Type B pancreatic cell (in vitro differentiated cells): ENCODE data around the gene SPECC1L. TPM values are rescaled to one million over a fixed set of nuclear protein-coding genes. Genes with fewer than 3 reads are reported as not detected.
A peak's percentile ranks its signal among the peaks of the same experiment; 100 is the strongest.
"Not testable (repeated sequence)": the region's sequence is repeated elsewhere in the genome, so short reads cannot be mapped to it uniquely, and the experiment has no call there.

Experiments
- DNase-seq: peaks from one replicate; pipeline ENCODE4 v3.0.0; 2021; ENCODE audit warnings: mixed read lengths; ENCODE audit not compliant: unreplicated experiment; ENCODE audit errors: extremely low spot score
- H3K27ac Mint-ChIP-seq: 2 replicates; pipeline ENCODE4 v1.8.0; 2021; ENCODE audit warnings: mild to moderate bottlenecking, mixed read lengths
- H3K27me3 Mint-ChIP-seq: 2 replicates; pipeline ENCODE4 v1.8.0; 2021; ENCODE audit warnings: mixed read lengths
- H3K36me3 Mint-ChIP-seq: 2 replicates; pipeline ENCODE4 v1.8.0; 2021; ENCODE audit warnings: mixed read lengths
- H3K4me1 Mint-ChIP-seq: one replicate; pipeline ENCODE4 v1.8.0; 2021; ENCODE audit warnings: mixed read lengths; ENCODE audit not compliant: unreplicated experiment
- H3K4me3 Mint-ChIP-seq: 2 replicates; pipeline ENCODE4 v1.8.0; 2021; ENCODE audit warnings: mild to moderate bottlenecking, mixed read lengths
- H3K9me3 Mint-ChIP-seq: 2 replicates; pipeline ENCODE4 v1.8.0; 2021; ENCODE audit warnings: mixed read lengths
- total RNA-seq: library from RNA; stranded (reverse); gene quantifications from 2 replicates; pipeline ENCODE4 v1.2.1, GENCODE V29; 2021; ENCODE audit warnings: low replicate concordance
- TF ChIP-seq, protein P1 (sequence below): fragments of 200-600 bp; sonication (generic); conservative IDR thresholded peaks from 2 replicates; pipeline ENCODE4 v1.5.0; 2021; ENCODE audit warnings: antibody characterized with exemption, mild to moderate bottlenecking

The SPECC1L gene
- total RNA-seq, 1 donor from 2014 or later: 89.0 TPM

DNA sequence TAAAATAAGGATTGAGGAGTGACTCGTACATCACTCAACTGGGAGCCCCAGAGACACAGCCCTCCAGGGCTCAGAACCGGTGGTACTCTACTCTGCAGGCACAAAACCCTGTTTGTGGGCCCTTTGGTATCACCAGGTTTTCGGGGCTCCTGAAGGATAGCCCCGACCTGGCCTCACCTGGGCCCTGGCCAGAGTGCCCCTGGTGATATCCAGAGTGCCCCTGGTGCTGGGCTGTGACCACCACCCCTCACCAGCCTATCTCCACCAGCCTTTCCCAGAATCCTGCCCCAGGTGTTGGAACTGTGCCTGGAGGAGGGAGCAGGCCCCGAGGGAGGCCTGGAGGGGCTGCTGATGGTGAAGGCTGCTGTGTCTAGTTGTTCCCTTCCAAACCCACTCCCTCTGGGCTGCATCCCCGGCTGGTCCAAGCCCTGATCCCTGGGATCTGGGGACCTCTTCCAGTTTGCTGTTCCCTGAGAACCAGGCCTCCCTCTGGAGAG lies 23.6 kb upstream of the SPECC1L start:
- no peak overlapping the region for H3K4me3 Mint-ChIP-seq

DNA sequence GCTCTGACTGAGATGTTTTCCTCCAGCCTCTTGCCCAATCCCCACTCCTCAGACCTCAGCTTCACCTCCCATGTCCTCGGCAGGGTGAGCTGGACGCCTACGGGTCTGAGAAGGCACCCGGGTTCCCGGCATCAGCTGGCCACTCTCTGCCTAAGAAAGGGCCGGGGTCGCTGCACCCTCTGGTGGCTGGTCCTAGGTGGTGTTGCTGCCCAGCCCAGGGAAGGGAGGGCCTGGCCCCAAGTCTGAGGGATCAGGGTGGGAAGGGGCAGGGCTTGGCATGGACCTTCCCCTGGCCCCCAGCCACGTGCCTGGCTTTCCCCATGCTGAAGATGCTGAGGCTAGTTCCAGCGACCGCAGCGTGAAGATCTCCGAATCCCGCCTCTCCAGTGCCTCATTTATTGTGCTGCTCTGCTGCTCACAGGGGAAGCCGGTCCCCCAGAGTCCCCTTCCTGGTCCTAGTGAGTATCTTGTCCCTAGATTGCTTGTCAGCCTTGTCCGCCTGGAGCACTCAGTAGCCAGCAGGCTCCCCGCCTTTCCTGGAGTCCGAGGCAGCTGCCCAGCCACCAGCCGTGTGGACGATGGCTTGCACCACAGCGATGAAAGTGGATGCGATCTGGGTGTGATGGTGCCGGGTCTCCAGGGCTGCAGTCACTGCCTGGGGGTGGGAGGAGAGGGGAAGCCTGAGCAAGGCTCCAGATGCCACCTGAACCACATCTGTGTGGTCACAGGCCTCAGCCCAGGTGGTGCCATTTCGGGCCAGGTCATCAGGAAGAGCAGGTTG lies 22.9 kb upstream of the SPECC1L start:
- Mint-ChIP-seq H3K4me3 (no peak overlapping the region), H3K4me1 (peaks cover 9% of the 10 kb centered on the region), H3K9me3 (no peaks in the 10 kb centered on the region), H3K27ac (no peak overlapping the region), H3K36me3 (no peaks in the 10 kb centered on the region), H3K27me3 (no peaks in the 10 kb centered on the region)
- peak; percentile 84 for DNase-seq
- TF ChIP-seq, protein P1, sequence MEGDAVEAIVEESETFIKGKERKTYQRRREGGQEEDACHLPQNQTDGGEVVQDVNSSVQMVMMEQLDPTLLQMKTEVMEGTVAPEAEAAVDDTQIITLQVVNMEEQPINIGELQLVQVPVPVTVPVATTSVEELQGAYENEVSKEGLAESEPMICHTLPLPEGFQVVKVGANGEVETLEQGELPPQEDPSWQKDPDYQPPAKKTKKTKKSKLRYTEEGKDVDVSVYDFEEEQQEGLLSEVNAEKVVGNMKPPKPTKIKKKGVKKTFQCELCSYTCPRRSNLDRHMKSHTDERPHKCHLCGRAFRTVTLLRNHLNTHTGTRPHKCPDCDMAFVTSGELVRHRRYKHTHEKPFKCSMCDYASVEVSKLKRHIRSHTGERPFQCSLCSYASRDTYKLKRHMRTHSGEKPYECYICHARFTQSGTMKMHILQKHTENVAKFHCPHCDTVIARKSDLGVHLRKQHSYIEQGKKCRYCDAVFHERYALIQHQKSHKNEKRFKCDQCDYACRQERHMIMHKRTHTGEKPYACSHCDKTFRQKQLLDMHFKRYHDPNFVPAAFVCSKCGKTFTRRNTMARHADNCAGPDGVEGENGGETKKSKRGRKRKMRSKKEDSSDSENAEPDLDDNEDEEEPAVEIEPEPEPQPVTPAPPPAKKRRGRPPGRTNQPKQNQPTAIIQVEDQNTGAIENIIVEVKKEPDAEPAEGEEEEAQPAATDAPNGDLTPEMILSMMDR: peak; percentile 86

More for the DNA sequence above, 23.6 kb upstream of the SPECC1L start:
- Mint-ChIP-seq H3K36me3 (no peaks in the 10 kb centered on the region), H3K4me1 (peaks cover 9% of the 10 kb centered on the region), H3K27me3 (no peaks in the 10 kb centered on the region), H3K27ac (no peak overlapping the region), H3K9me3 (no peaks in the 10 kb centered on the region)
- no peak for DNase-seq
- TF ChIP-seq, protein P1: no peak

DNA sequence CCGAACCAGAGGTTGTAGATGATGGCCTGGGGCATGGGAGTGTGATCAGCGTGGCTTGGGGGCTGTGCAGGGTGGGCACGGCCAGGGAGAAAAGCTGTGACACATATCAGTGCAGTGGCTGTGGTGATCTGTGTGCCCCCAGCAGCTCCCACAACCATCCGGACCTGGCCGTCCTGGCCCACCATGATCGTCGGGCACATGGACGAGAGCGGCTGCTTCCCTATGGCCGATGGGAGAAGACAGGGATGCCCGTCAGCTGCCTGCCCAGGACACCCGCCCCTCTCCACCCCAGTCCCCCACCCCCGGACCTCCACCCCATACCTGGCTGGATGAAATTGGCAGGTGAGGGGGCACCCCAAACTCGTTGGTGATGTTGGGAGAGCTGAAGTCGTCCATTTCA lies 22.0 kb upstream of the SPECC1L start:
- not testable (repeated sequence) for DNase-seq, H3K27me3 Mint-ChIP-seq, H3K9me3 Mint-ChIP-seq, H3K27ac Mint-ChIP-seq, H3K4me3 Mint-ChIP-seq, H3K4me1 Mint-ChIP-seq, H3K36me3 Mint-ChIP-seq

DNA sequence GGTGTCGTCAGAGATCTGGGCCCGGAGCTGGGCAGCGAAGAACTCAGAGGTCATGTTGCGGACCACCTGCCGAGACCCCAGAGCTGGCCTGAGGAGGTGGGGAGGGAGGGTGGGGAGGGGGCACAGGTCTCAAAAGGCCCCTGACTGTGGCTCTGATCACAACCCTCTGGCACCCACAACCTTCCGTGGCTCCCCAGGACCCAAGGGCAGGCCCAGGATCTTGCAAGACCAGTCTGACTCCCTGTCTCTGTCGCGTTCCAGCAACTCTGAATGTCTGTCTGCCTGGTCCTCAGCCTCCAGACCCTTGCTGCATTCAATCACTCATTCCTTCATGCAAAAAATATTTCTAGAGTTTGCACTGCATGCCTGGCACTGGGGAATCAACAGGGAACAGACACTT lies 21.2 kb upstream of the SPECC1L start:
- H3K9me3 Mint-ChIP-seq, H3K4me1 Mint-ChIP-seq, H3K4me3 Mint-ChIP-seq, DNase-seq, H3K36me3 Mint-ChIP-seq, H3K27ac Mint-ChIP-seq, H3K27me3 Mint-ChIP-seq: not testable (repeated sequence)

DNA sequence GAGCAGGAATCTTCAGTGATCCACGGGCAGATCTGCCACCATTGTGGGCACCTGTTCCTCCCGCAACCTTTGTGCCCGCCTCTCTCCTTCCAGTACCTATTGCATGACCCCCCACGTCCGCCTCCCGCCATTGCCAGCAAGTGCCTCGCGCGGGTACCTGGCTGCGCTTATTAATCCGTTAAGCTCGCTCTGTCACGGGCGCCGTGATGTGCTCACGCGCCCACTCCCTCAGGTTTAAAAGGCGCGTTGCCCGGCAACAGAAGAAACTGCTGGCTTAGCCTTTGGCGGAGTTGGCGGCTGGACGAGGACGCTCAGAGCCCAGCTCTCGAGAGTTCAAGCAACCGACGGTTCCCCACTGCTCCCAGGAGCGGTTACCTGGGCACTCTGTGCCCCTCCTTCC lies 19.3 kb upstream of the SPECC1L start:
- H3K4me3 Mint-ChIP-seq, H3K27me3 Mint-ChIP-seq, H3K36me3 Mint-ChIP-seq, DNase-seq, H3K4me1 Mint-ChIP-seq, H3K27ac Mint-ChIP-seq, H3K9me3 Mint-ChIP-seq: not testable (repeated sequence)

DNA sequence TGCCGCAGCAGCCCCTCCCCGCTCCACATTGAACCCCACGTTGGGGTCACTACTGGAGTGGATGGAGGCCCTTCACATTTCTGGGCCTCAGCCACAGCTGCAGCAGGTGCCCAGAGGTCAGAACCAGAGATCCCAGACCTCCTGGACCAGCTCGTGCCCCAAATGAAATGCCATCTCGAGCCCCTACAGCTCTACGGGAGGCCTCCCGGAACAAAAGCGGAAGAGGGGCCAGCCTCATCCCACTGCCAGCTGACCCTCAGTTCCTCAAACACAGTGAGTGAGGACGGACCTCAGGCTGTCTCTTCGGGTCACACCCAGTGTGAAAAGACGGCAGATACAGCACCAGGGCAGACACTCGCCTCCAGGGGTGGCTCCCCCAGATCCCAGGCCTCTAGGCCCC lies 17.5 kb upstream of the SPECC1L start:
- DNase-seq, H3K9me3 Mint-ChIP-seq, H3K27me3 Mint-ChIP-seq, H3K4me1 Mint-ChIP-seq, H3K27ac Mint-ChIP-seq, H3K36me3 Mint-ChIP-seq, H3K4me3 Mint-ChIP-seq: not testable (repeated sequence)

DNA sequence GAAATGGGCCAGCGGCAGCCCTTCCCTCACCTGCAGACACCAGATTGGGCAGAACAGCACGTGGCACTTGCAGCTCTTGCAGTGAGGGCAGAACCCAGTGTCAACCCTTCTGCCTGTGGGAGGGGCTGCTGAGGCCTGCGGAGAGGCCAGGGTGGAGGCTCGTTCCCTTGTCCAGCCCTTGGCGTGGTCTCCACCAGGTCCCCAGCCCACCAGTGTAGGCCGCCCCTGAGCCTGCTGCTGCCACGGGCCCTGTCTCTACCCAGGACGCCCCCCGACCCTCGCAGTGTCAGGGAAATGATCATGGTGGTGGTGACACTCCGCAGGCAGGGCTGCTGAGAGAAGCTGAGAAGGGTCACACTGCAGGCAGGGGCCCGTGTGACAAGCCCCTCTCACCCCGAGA lies 14.5 kb upstream of the SPECC1L start:
- not testable (repeated sequence) for DNase-seq, H3K27ac Mint-ChIP-seq, H3K27me3 Mint-ChIP-seq

DNA sequence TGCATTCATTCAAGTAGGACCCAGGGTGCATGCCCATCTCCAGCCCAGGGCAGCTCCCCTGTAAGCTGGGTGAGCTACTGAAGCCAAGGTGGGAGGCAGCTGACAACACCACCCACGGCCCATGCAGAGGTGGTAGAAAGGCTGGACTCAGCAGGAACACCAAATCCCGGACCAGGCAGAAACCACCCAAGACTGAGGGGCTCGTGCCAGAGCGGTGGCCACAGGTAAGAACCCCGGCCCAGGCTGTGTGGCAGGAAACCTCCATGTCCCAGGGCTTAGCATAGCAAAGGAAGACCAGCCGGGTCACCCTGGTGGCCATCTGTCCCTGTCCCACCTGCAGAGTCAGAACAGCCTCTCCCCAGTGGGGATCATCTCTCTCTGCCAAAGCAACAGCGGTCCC lies 13.9 kb upstream of the SPECC1L start:
- DNase-seq, H3K4me1 Mint-ChIP-seq, H3K9me3 Mint-ChIP-seq, H3K36me3 Mint-ChIP-seq, H3K27me3 Mint-ChIP-seq, H3K27ac Mint-ChIP-seq, H3K4me3 Mint-ChIP-seq: not testable (repeated sequence)

More for the DNA sequence above, 14.5 kb upstream of the SPECC1L start:
- H3K4me3 Mint-ChIP-seq, H3K4me1 Mint-ChIP-seq, H3K36me3 Mint-ChIP-seq, H3K9me3 Mint-ChIP-seq: not testable (repeated sequence)

DNA sequence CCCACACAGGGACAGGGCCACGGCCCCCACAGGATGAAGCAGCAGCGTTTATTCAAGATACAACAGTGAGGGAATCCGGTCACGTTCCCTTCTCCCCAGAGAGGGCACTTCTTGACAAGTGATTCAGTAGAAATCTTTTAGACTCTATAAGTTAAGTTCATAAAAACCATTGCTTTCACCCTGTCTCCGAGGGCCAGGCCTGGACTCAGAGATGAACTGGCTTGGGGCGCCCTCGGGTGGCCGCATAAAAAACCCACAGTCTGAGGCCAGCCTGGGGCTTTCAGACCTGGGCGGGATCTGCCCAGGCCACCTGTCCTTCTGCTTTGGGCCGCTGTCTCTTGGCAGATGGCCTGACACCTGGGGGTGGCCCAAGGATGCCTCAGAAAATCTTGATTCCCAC lies 11.2 kb upstream of the SPECC1L start:
- DNase-seq, H3K4me3 Mint-ChIP-seq, H3K9me3 Mint-ChIP-seq, H3K27me3 Mint-ChIP-seq, H3K36me3 Mint-ChIP-seq, H3K27ac Mint-ChIP-seq, H3K4me1 Mint-ChIP-seq: not testable (repeated sequence)
- TF ChIP-seq, protein P1: peak; percentile 74

DNA sequence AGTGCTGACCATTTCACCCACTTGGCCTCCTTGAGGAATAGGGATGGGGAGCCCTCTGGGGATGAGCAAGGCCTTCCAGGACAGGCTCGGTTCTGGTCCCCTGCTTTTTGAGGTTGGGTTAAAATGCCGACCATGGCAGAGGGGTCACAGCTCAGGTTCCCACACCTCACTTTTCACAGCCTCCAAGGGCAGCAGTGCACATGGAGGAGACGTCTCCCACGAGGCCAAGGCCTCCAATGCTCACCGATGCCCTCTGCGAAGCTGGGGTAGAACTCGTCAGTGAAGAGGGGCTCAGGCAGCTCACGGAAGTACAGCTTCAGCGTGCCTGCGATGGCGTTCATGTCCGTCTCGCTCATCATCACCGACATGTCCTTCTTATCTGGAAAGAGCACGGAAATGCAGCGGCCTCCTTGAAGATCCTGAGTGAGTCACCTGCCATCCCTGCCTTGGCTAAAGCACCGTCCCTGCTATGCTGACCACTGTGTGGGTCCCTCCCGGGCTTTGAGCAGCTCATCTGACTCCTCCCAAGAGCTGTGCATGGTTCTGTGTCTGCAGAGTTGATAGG lies 8.4 kb upstream of the SPECC1L start:
- H3K4me1 Mint-ChIP-seq: peaks cover 22% of the 10 kb centered on the region
- not testable (repeated sequence) for H3K36me3 Mint-ChIP-seq, H3K4me3 Mint-ChIP-seq, H3K27ac Mint-ChIP-seq, H3K9me3 Mint-ChIP-seq, H3K27me3 Mint-ChIP-seq
- DNase-seq: peak; percentile 61

DNA sequence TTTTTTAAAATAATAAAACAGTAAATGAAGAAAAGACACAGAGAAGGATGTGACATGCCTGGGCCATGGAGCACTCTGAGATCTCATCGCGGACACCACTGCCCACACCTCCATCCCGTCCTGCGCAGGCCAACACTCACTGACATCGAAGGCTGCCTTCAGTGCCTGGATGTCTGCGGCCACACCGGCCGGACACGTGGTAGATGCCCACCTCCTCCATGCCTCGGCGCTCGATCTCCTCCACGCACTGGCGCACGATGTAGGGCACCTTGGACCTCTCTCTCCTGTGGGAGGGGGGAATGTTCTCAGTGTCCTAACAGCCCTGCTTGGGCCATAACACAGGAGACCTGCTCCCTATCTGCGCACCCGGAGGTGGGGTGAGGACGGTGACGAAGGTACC lies 7.2 kb upstream of the SPECC1L start:
- not testable (repeated sequence) for H3K27ac Mint-ChIP-seq, H3K9me3 Mint-ChIP-seq, H3K36me3 Mint-ChIP-seq, H3K4me3 Mint-ChIP-seq, H3K27me3 Mint-ChIP-seq
- DNase-seq: peak; percentile 58
- peaks cover 22% of the 10 kb centered on the region for H3K4me1 Mint-ChIP-seq
